HepG2 (cell line): ENCODE results near the gene SLC27A1.

Source experiments
- AGO1 ChIP-seq: fragments of 200-400 bp; formaldehyde crosslinking; IDR thresholded peaks from 2 replicates; pipeline ENCODE4 v1.6.1; 2017; ENCODE audit warnings: mild to moderate bottlenecking, low read depth, low read length, moderate library complexity; ENCODE audit not compliant: poor library complexity, severe bottlenecking
- ATM ChIP-seq: fragments of 450-650 bp; IDR thresholded peaks from 2 replicates; pipeline ENCODE4 v1.7.1; 2017; ENCODE audit warnings: mild to moderate bottlenecking, borderline replicate concordance
- CHD4 ChIP-seq: fragments of 200-600 bp; sonication (generic); IDR thresholded peaks from 2 replicates; pipeline ENCODE4 v1.7.0; 2017; ENCODE audit warnings: mild to moderate bottlenecking, low read length, borderline replicate concordance
- HIVEP1 ChIP-seq: sonication (generic); formaldehyde crosslinking; IDR thresholded peaks from 2 replicates; pipeline ENCODE4 v1.4.0; 2020; ENCODE audit warnings: mild to moderate bottlenecking, missing genetic modification reagents
- TAF1 ChIP-seq: sonication (generic); formaldehyde crosslinking; IDR thresholded peaks from 2 replicates; pipeline ENCODE4 v1.4.0; 2020; ENCODE audit warnings: missing genetic modification reagents
- U2AF1 ChIP-seq: fragments of 200-400 bp; formaldehyde crosslinking; optimal IDR thresholded peaks from 2 replicates; pipeline ENCODE3; 2017; ENCODE audit warnings: mild to moderate bottlenecking, low read depth, low read length
- YY1 ChIP-seq: IDR thresholded peaks from 2 replicates; pipeline ENCODE4 v1.6.1; 2011; ENCODE audit warnings: low read length, low read depth, moderate library complexity, mild to moderate bottlenecking; ENCODE audit not compliant: insufficient read depth, insufficient replicate concordance
- ZKSCAN8 ChIP-seq: IDR thresholded peaks from 2 replicates; pipeline ENCODE4 v1.6.1; 2016; ENCODE audit warnings: borderline replicate concordance, missing genetic modification reagents, missing compliant biosample characterization
- ZNF180 ChIP-seq: sonication (generic); formaldehyde crosslinking; IDR thresholded peaks from 2 replicates; pipeline ENCODE4 v1.4.0; 2020; ENCODE audit warnings: low read depth, missing genetic modification reagents, borderline replicate concordance
- ZNF224 ChIP-seq: sonication (generic); formaldehyde crosslinking; IDR thresholded peaks from 2 replicates; pipeline ENCODE4 v1.5.0; 2020; ENCODE audit warnings: mild to moderate bottlenecking, missing genetic modification reagents
- ZNF512B ChIP-seq: sonication (generic); formaldehyde crosslinking; IDR thresholded peaks from 2 replicates; pipeline ENCODE4 v1.5.1; 2020; ENCODE audit warnings: missing genetic modification reagents, mild to moderate bottlenecking, borderline replicate concordance

- TF ChIP-seq ZNF180, result no peak
- no peak for TF ChIP-seq AGO1
- TF ChIP-seq ZNF512B (CRISPR knock-in tag), result no peak
- no peak for TF ChIP-seq CHD4
- TF ChIP-seq TAF1 (CRISPR knock-in tag), result no peak
- TF ChIP-seq ZNF224 (CRISPR knock-in tag), result no peak
- TF ChIP-seq YY1, result no peak
- no peak for TF ChIP-seq U2AF1
- no peak for TF ChIP-seq ZKSCAN8 (CRISPR knock-in tag)
- TF ChIP-seq HIVEP1 (CRISPR knock-in tag), result no peak
- TF ChIP-seq ATM, result no peak
Measured at GRCh38 chr19:17470068-17470841, at the start of gene SLC27A1.
